Chondrocyte (in vitro differentiated cells): ENCODE data around the gene PLXNA4. TPM values are rescaled to one million over a fixed set of nuclear protein-coding genes. Genes with fewer than 3 reads are reported as not detected.

Experiments used
- DNase-seq: peaks from one replicate; pipeline ENCODE4 v3.0.0; 2021; ENCODE audit warnings: mixed read lengths, low spot score
- H3K27ac Mint-ChIP-seq: one replicate; pipeline ENCODE4 v1.8.0; 2021; ENCODE audit warnings: mild to moderate bottlenecking, moderate library complexity, mixed read lengths; ENCODE audit not compliant: unreplicated experiment
- H3K27me3 Mint-ChIP-seq: 2 replicates; pipeline ENCODE4 v1.8.0; 2021; ENCODE audit warnings: low read depth, mixed read lengths
- H3K36me3 Mint-ChIP-seq: 2 replicates; pipeline ENCODE4 v1.8.0; 2021; ENCODE audit warnings: low read depth, mixed read lengths
- H3K4me1 Mint-ChIP-seq: 2 replicates; pipeline ENCODE4 v1.8.0; 2021; ENCODE audit warnings: low read depth, mild to moderate bottlenecking, mixed read lengths
- H3K4me3 Mint-ChIP-seq: one replicate; pipeline ENCODE4 v1.8.0; 2021; ENCODE audit warnings: mild to moderate bottlenecking, moderate library complexity, mixed read lengths; ENCODE audit not compliant: unreplicated experiment
- H3K9me3 Mint-ChIP-seq: 2 replicates; pipeline ENCODE4 v1.8.0; 2021; ENCODE audit warnings: low read depth, mixed read lengths
- CTCF ChIP-seq: fragments of 200-600 bp; sonication (generic); IDR thresholded peaks from 2 replicates; pipeline ENCODE4 v1.5.0; 2021; ENCODE audit warnings: antibody characterized with exemption, mild to moderate bottlenecking, moderate library complexity
- total RNA-seq: library from RNA; stranded (reverse); gene quantifications from 3 replicates; pipeline ENCODE4 v1.2.1, GENCODE V29; 2021

PLXNA4 gene
- total RNA-seq, 1 donor from 2014 or later: 11.3 TPM

- H3K36me3 Mint-ChIP-seq: peaks cover 14% of the 10 kb centered on the region
- peaks cover 11% of the 10 kb centered on the region for H3K9me3 Mint-ChIP-seq
- H3K27me3 Mint-ChIP-seq: no peaks in the 10 kb centered on the region
- no peak for TF ChIP-seq CTCF
- no peak for DNase-seq
- H3K4me1 Mint-ChIP-seq: no peaks in the 10 kb centered on the region
- H3K4me3 Mint-ChIP-seq: no peak overlapping the region
- no peak overlapping the region for H3K27ac Mint-ChIP-seq
Measured at GRCh38 chr7:132183781-132184380, 392.4 kb downstream of the PLXNA4 start.

GRCh38 chr7:132182992-132183391 is 393.3 kb downstream of the PLXNA4 start:
- Mint-ChIP-seq H3K4me1 (no peaks in the 10 kb centered on the region), H3K36me3 (peaks cover 12% of the 10 kb centered on the region), H3K27me3 (no peaks in the 10 kb centered on the region), H3K9me3 (peaks cover 11% of the 10 kb centered on the region), H3K4me3 (no peak overlapping the region), H3K27ac (no peak overlapping the region)
- TF ChIP-seq CTCF: no peak
- no peak for DNase-seq

GRCh38 chr7:132181946-132182685 is 394.2 kb downstream of the PLXNA4 start:
- no peaks in the 10 kb centered on the region for H3K27me3 Mint-ChIP-seq
- TF ChIP-seq CTCF: no peak
- peaks cover 9% of the 10 kb centered on the region for H3K36me3 Mint-ChIP-seq
- H3K4me1 Mint-ChIP-seq: no peaks in the 10 kb centered on the region
- DNase-seq: no peak
- H3K27ac Mint-ChIP-seq: no peak overlapping the region
- H3K9me3 Mint-ChIP-seq: peaks cover 6% of the 10 kb centered on the region
- no peak overlapping the region for H3K4me3 Mint-ChIP-seq

GRCh38 chr7:132181371-132181770 is 394.9 kb downstream of the PLXNA4 start:
- no peak for TF ChIP-seq CTCF
- Mint-ChIP-seq H3K9me3 (no peaks in the 10 kb centered on the region), H3K36me3 (peaks cover 4% of the 10 kb centered on the region), H3K27ac (no peak overlapping the region), H3K4me1 (no peaks in the 10 kb centered on the region), H3K27me3 (no peaks in the 10 kb centered on the region), H3K4me3 (no peak overlapping the region)
- no peak for DNase-seq

GRCh38 chr7:132180481-132180880 is 395.8 kb downstream of the PLXNA4 start:
- H3K36me3 Mint-ChIP-seq: peaks cover 1% of the 10 kb centered on the region
- H3K9me3 Mint-ChIP-seq: no peaks in the 10 kb centered on the region
- H3K27ac Mint-ChIP-seq: no peak overlapping the region
- TF ChIP-seq CTCF: no peak
- no peaks in the 10 kb centered on the region for H3K4me1 Mint-ChIP-seq
- no peak overlapping the region for H3K4me3 Mint-ChIP-seq
- no peak for DNase-seq
- H3K27me3 Mint-ChIP-seq: no peaks in the 10 kb centered on the region
